HCT116 (cell line): Measurements from ENCODE around the gene WIPF3. TPM values are rescaled to one million over a fixed set of nuclear protein-coding genes. Genes with fewer than 3 reads are reported as not detected.

Experiments used
- ATAC-seq: fragments of 200-7000 bp; cut with Tn5 transposase; 2 replicates; pipeline ENCODE4 v1.9.1; 2020; ENCODE audit warnings: mild to moderate bottlenecking, moderate library complexity
- BruUV-seq: library from RNA; stranded (reverse); fragments of 400-500 nt; replicated peaks from 2 replicates; lab custom pipeline; 2021; lab: Mats Ljungman, UMichigan
- CTCF ChIA-PET: fragments of 300-600 bp; sonication (Branson Sonifier 250); formaldehyde crosslinking; loops from one replicate; lab custom pipeline; 2021; ENCODE audit warnings: antibody characterized with exemption; lab: Charles Lee
- POLR2A ChIA-PET: fragments of 300-600, 350-600 bp; sonication (Branson Sonifier 250); formaldehyde crosslinking; loops from one replicate; lab custom pipeline; 2021; ENCODE audit warnings: antibody characterized with exemption; lab: Charles Lee
- RAD21 ChIA-PET, 2 experiments: fragments of 300-600 bp; sonication (Branson Sonifier 250); formaldehyde crosslinking; loops; one replicate each; lab custom pipeline; 2023; ENCODE audit warnings: low total read pairs in 2 of 2; ENCODE audit not compliant: uncharacterized antibody in 2 of 2, unreplicated experiment in 2 of 2, low non-redundant PET in 1 of 2; lab: Charles Lee
- DNase-seq: peaks from one replicate; pipeline ENCODE4 v3.0.0-alpha.2; 2010; ENCODE audit warnings: low read depth, low spot score
- H2AFZ ChIP-seq: fragments of 200-600 bp; shearing (Covaris generic), sonication (generic); 2 replicates; pipeline ENCODE4 v1.6.1; 2017; ENCODE audit warnings: low read depth, mixed run types, mixed read lengths, antibody characterized with exemption, low read length; ENCODE audit not compliant: poor library complexity, severe bottlenecking
- H3K27ac ChIP-seq: 2 replicates; pipeline ENCODE4 v1.5.1; 2012; ENCODE audit warnings: low read depth, low read length
- H3K27me3 ChIP-seq: fragments of 200-600 bp; sonication (generic); 2 replicates; pipeline ENCODE4 v1.6.1; 2016; ENCODE audit warnings: mixed run types, low read length, mixed read lengths; ENCODE audit not compliant: insufficient read depth
- H3K36me3 ChIP-seq, 2 experiments: fragments of 200-500 bp in 1 of 2; fragments of 200-600 bp in 1 of 2; sonication (Bioruptor generic) in 1 of 2; sonication (generic) in 1 of 2; 2 replicates each; pipeline versions ENCODE4 v1.5.1 to v1.6.1; 2014 to 2016; ENCODE audit warnings: low read length in 2 of 2, inconsistent platforms in 1 of 2, mixed read lengths in 1 of 2, mixed run types in 1 of 2; ENCODE audit not compliant: insufficient read depth in 2 of 2, control insufficient read depth in 1 of 2
- H3K4me1 ChIP-seq, 2 experiments: fragments of 200-600 bp in 1 of 2; sonication (generic) in 1 of 2; 2 replicates each; pipeline versions ENCODE4 v1.5.1 to v1.6.1; 2012 to 2017; ENCODE audit warnings: low read length in 2 of 2, inconsistent platforms in 1 of 2, mild to moderate bottlenecking in 1 of 2, mixed read lengths in 1 of 2, mixed run types in 1 of 2, moderate library complexity in 1 of 2; ENCODE audit not compliant: insufficient read depth in 2 of 2, control insufficient read depth in 1 of 2
- H3K4me2 ChIP-seq: fragments of 200-600 bp; sonication (generic); 2 replicates; pipeline ENCODE4 v1.6.1; 2017; ENCODE audit warnings: mixed run types, low read length, mixed read lengths
- H3K4me3 ChIP-seq, 2 experiments: fragments of 200-600 bp in 1 of 2; sonication (generic) in 1 of 2; replicated peaks in 1 of 2; 2 replicates each; pipeline ENCODE4 v1.5.1; 2011 to 2016; ENCODE audit warnings: low read length in 2 of 2, control low read depth in 1 of 2, low read depth in 1 of 2, mild to moderate bottlenecking in 1 of 2, mixed read lengths in 1 of 2, mixed run types in 1 of 2
- H3K79me2 ChIP-seq: fragments of 200-600 bp; sonication (generic); 2 replicates; pipeline ENCODE4 v1.6.1; 2017; ENCODE audit warnings: mild to moderate bottlenecking, mixed run types, low read length, moderate library complexity, mixed read lengths; ENCODE audit not compliant: insufficient read depth
- H3K9ac ChIP-seq: fragments of 200-600 bp; sonication (generic); 2 replicates; pipeline ENCODE4 v1.6.1; 2016; ENCODE audit warnings: low read length, mixed read lengths
- H3K9me2 ChIP-seq: fragments of 200-600 bp; sonication (generic), shearing (Covaris generic); 2 replicates; pipeline ENCODE4 v1.6.1; 2017; ENCODE audit warnings: mixed run types, mild to moderate bottlenecking, moderate library complexity; ENCODE audit not compliant: insufficient read depth
- H3K9me3 ChIP-seq, 2 experiments: fragments of 200-500 bp in 1 of 2; fragments of 200-600 bp in 1 of 2; sonication (Bioruptor generic) in 1 of 2; sonication (generic) in 1 of 2; 2 replicates each; pipeline ENCODE4 v1.6.1; 2014 to 2017; ENCODE audit warnings: low read length in 2 of 2, mixed read lengths in 2 of 2, inconsistent platforms in 1 of 2, low read depth in 1 of 2, mild to moderate bottlenecking in 1 of 2, mixed run types in 1 of 2, moderate library complexity in 1 of 2; ENCODE audit not compliant: control insufficient read depth in 1 of 2, insufficient read depth in 1 of 2
- H4K20me1 ChIP-seq: fragments of 200-600 bp; sonication (generic), shearing (Covaris generic); 2 replicates; pipeline ENCODE4 v1.6.1; 2017; ENCODE audit warnings: mixed run types, mild to moderate bottlenecking, moderate library complexity; ENCODE audit not compliant: insufficient read depth
- CBX3 ChIP-seq: IDR thresholded peaks from 2 replicates; pipeline ENCODE4 v1.6.1; 2012; ENCODE audit warnings: low read depth
- CEBPB ChIP-seq: IDR thresholded peaks from 2 replicates; pipeline ENCODE4 v1.6.1; 2012; ENCODE audit warnings: low read depth
- EGR1 ChIP-seq: IDR thresholded peaks from 2 replicates; pipeline ENCODE4 v1.6.1; 2012; ENCODE audit warnings: low read depth
- ELF1 ChIP-seq: IDR thresholded peaks from 2 replicates; pipeline ENCODE4 v1.6.1; 2012; ENCODE audit warnings: low read depth, borderline replicate concordance
- EZH2phosphoT487 ChIP-seq: fragments of 200-600 bp; IDR thresholded peaks from 2 replicates; pipeline ENCODE4 v1.6.1; 2018; ENCODE audit warnings: antibody characterized with exemption, borderline replicate concordance
- FOSL1 ChIP-seq: IDR thresholded peaks from 2 replicates; pipeline ENCODE4 v1.6.1; 2012; ENCODE audit warnings: low read depth
- JUND ChIP-seq: IDR thresholded peaks from 2 replicates; pipeline ENCODE4 v1.6.1; 2012
- RAD21 ChIP-seq: IDR thresholded peaks from 2 replicates; pipeline ENCODE4 v1.6.1; 2012; ENCODE audit warnings: low read depth, mild to moderate bottlenecking
- REST ChIP-seq: IDR thresholded peaks from 2 replicates; pipeline ENCODE4 v1.6.1; 2012; ENCODE audit warnings: low read depth
- SIN3A ChIP-seq: IDR thresholded peaks from 2 replicates; pipeline ENCODE4 v1.6.1; 2012; ENCODE audit warnings: low read depth
- SP1 ChIP-seq: IDR thresholded peaks from 2 replicates; pipeline ENCODE4 v1.6.1; 2012; ENCODE audit warnings: low read depth
- SRF ChIP-seq: IDR thresholded peaks from 2 replicates; pipeline ENCODE4 v1.6.1; 2012; ENCODE audit warnings: low read depth
- TCF7L2 ChIP-seq: IDR thresholded peaks from 2 replicates; pipeline ENCODE4 v1.7.0; 2011; ENCODE audit warnings: borderline replicate concordance, inconsistent platforms; ENCODE audit not compliant: insufficient read depth, insufficient read length; ENCODE audit errors: extremely low read depth
- YY1 ChIP-seq: IDR thresholded peaks from 2 replicates; pipeline ENCODE4 v1.6.1; 2011; ENCODE audit warnings: low read length, low read depth, moderate library complexity, mild to moderate bottlenecking; ENCODE audit not compliant: insufficient replicate concordance; ENCODE audit errors: extremely low read depth
- ZFX ChIP-seq: fragments of 450-650 bp; IDR thresholded peaks from 2 replicates; pipeline ENCODE4 v1.6.1; 2017
- intact Hi-C: fragments of 100-400 bp; cut with micrococcal nuclease; formaldehyde crosslinking; loops from 2 replicates; pipeline ENCODE4 v1.10.0; 2022
- total RNA-seq: library from RNA; stranded (reverse); gene quantifications from one replicate; pipeline ENCODE4 v1.2.1, GENCODE V29; 2021; ENCODE audit not compliant: unreplicated experiment
- TF ChIP-seq, protein P1 (sequence below): IDR thresholded peaks from 2 replicates; pipeline ENCODE4 v1.6.1; 2012

The WIPF3 gene
- total RNA-seq, 1 experiment from 2014 or later, result 8.6 TPM

- RAD21 ChIA-PET, result no interaction called here
- no peak overlapping the region for H3K4me2 ChIP-seq
- no peak overlapping the region for H3K9ac ChIP-seq
- no peaks in the 10 kb centered on the region for H3K36me3 ChIP-seq
- no peaks in the 10 kb centered on the region for H3K9me2 ChIP-seq
- no peak for TF ChIP-seq ZFX
- no peak for TF ChIP-seq FOSL1
- TF ChIP-seq CBX3, result no peak
- TF ChIP-seq, protein P1, sequence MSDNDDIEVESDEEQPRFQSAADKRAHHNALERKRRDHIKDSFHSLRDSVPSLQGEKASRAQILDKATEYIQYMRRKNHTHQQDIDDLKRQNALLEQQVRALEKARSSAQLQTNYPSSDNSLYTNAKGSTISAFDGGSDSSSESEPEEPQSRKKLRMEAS, result no peak
- TF ChIP-seq SIN3A, result no peak
- no peak for TF ChIP-seq EGR1
- no peak for TF ChIP-seq TCF7L2
- no peak for TF ChIP-seq CEBPB
- no peak for TF ChIP-seq YY1
- TF ChIP-seq SP1, result no peak
- no peak for TF ChIP-seq JUND
- TF ChIP-seq EZH2phosphoT487, result no peak
- no peak for TF ChIP-seq RAD21
- TF ChIP-seq ELF1, result no peak
- TF ChIP-seq SRF, result no peak
- no peak for TF ChIP-seq REST
- TF ChIP-seq, all 23 proteins: peak for 0
- BruUV-seq, result no TSS peak
- intact Hi-C loops, result no loop called here
- no peaks in the 10 kb centered on the region for H3K9me3 ChIP-seq
- no peak overlapping the region for H3K4me3 ChIP-seq
- ATAC-seq (no peak), DNase-seq (no peak)
- no peaks in the 10 kb centered on the region for H3K27me3 ChIP-seq
- no peaks in the 10 kb centered on the region for H3K79me2 ChIP-seq
- no peaks in the 10 kb centered on the region for H3K4me1 ChIP-seq
- no peak overlapping the region for H3K27ac ChIP-seq
- ChIA-PET CTCF (no interaction called here), POLR2A (no interaction called here)
- no peaks in the 10 kb centered on the region for H4K20me1 ChIP-seq
- no peak overlapping the region for H2AFZ ChIP-seq
These were observed 11.2 kb upstream of the WIPF3 start for GRCh38 chr7:29794959-29795629.
